ENCODE measurements around the gene EGLN2.

The EGLN2 gene

DNA sequence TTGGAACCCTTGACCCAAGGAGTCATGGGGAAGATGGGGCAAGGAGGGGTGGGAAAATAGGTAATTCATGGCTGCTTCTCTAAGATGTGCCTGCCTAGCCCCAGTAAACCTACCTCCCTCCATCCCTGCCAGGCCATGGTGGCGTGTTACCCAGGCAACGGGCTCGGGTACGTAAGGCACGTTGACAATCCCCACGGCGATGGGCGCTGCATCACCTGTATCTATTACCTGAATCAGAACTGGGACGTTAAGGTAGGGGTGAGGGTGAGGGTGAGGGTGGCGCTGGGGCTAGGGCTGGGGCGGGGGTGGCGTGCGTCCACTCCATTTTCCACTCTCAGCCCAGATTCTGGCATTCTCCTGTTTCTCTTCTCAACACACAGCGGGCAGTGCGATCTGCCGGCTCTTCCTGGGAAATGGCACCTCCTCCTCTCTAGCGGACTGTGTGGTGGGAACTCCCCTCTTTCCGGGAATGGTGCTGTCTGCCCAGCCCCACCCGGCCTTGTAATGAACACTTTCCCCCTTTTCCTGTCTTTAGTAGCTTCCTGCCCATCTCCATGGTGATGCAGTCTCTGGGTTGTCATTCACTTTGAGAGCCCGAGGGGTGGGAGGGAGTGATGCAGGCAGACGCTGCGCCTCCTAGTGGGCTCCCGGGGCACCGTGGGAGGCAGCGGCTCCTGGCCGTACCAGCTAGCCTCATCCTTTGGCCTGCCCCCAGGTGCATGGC lies 7.6 kb downstream of the EGLN2 start:
- TF ChIP-seq, protein P1, sequence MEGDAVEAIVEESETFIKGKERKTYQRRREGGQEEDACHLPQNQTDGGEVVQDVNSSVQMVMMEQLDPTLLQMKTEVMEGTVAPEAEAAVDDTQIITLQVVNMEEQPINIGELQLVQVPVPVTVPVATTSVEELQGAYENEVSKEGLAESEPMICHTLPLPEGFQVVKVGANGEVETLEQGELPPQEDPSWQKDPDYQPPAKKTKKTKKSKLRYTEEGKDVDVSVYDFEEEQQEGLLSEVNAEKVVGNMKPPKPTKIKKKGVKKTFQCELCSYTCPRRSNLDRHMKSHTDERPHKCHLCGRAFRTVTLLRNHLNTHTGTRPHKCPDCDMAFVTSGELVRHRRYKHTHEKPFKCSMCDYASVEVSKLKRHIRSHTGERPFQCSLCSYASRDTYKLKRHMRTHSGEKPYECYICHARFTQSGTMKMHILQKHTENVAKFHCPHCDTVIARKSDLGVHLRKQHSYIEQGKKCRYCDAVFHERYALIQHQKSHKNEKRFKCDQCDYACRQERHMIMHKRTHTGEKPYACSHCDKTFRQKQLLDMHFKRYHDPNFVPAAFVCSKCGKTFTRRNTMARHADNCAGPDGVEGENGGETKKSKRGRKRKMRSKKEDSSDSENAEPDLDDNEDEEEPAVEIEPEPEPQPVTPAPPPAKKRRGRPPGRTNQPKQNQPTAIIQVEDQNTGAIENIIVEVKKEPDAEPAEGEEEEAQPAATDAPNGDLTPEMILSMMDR (IDR thresholded peaks at IDR 0.05; ENCODE audit: insufficient read depth, low read depth, low read length, missing control alignments) = peak; percentile 86
- DNase-seq (ENCODE audit: low read depth) = peak; percentile 85
- no peak overlapping the region for H3K4me3 ChIP-seq (ENCODE audit: low read depth, low read length)

DNA sequence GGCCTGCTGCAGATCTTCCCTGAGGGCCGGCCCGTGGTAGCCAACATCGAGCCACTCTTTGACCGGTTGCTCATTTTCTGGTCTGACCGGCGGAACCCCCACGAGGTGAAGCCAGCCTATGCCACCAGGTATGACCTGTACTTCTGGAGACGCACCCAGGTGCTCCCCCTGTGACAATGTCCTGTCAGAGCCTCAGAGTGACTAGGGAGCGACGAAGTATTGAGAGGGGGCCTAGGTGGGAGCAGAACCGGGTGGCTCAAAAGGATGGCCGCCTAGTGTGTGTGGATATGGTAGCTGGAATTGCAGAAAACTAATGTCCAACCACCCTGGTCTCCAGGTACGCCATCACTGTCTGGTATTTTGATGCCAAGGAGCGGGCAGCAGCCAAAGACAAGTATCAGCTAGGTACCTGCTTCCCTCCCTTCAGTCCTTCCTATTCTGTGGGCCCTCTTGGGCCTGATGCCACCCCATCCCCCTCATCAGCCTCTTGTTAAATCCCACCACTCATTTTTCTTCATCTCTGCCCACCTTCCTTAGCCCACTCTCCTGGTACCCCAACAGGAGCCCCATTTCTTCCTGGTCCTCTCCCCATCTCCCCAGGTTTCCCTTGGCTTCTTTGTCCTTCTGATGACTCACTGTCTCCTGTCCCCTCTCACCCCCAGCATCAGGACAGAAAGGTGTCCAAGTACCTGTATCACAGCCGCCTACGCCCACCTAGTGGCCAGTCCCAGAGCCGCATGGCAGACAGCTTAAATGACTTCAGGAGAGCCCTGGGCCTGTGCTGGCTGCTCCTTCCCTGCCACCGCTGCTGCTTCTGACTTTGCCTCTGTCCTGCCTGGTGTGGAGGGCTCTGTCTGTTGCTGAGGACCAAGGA lies 8.4 kb downstream of the EGLN2 start:
- no peak for DNase-seq (ENCODE audit: low read depth)
- TF ChIP-seq, protein P1 (IDR thresholded peaks at IDR 0.05; ENCODE audit: insufficient read depth, low read depth, low read length, missing control alignments) = peak; percentile 27
- H3K4me3 ChIP-seq (ENCODE audit: low read depth, low read length) = no peak overlapping the region

DNA sequence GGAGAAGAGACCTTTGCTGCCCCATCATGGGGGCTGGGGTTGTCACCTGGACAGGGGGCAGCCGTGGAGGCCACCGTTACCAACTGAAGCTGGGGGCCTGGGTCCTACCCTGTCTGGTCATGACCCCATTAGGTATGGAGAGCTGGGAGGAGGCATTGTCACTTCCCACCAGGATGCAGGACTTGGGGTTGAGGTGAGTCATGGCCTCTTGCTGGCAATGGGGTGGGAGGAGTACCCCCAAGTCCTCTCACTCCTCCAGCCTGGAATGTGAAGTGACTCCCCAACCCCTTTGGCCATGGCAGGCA lies 9.0 kb downstream of the EGLN2 start:
- H3K4me3 ChIP-seq (ENCODE audit: low read depth, low read length) = no peak overlapping the region
- DNase-seq (ENCODE audit: low read depth) = no peak
- TF ChIP-seq, protein P1 (IDR thresholded peaks at IDR 0.05; ENCODE audit: insufficient read depth, low read depth, low read length, missing control alignments) = no peak

DNA sequence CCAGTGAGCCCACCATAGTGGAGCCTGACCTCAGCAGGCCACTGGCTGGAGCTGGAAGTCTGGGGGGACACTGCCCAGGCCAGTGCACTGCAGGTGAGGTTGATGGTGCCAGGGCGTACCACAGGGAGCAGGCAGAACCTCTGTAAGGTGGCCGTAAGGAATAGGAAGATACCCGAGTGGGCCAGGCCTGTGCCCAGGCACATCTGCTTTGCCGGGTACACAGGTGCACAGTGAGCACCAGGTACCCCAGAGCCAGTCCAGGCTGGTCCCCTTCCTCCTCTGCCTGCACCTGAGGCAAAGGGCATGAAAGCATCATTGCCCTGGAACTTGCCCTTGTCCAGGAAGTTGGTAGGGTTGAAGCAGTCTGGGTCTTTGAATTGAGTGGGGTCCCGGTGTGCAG lies 9.5 kb downstream of the EGLN2 start:
- TF ChIP-seq, protein P1 (IDR thresholded peaks at IDR 0.05; ENCODE audit: insufficient read depth, low read depth, low read length, missing control alignments) = no peak
- DNase-seq (ENCODE audit: low read depth) = no peak
- H3K4me3 ChIP-seq (ENCODE audit: low read depth, low read length) = no peak overlapping the region

DNA sequence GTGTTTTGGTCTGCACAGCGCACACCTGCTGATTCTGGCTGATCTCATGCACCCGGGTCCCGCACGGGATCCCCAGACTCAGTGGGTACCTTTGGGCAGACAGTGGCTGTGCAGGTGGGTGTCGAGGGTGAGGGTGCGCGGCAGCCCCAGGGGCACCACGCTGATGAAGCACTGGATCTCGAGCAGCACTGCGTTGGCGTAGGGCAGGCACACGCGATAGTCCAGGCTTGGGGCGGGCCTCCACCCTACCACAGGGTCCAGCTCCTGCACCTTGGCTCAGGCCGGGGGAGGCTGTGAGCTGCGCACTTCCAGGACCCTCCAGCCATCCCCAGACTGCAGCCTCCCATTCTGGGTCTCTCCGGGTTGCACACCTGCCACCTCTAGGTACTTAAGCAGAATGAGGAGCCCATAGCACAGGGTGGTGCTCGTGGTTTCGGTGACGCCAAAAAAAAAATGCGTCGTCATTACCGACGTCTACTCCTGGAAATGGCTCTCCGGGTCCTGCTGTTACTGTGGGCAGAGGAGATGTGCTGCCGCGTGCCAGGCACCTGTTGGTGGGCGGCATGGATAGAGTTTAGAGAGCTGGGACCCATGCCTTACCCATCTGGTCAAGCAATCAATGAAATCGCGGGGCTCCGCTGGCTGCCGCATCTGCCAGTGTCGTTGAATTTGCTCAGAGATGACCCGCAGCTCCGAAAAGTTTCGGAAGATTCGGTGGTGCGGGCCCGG lies 10.5 kb downstream of the EGLN2 start:
- no peak overlapping the region for H3K4me3 ChIP-seq (ENCODE audit: low read depth, low read length)
- DNase-seq (ENCODE audit: low read depth) = no peak
- TF ChIP-seq, protein P1 (IDR thresholded peaks at IDR 0.05; ENCODE audit: insufficient read depth, low read depth, low read length, missing control alignments) = no peak

DNA sequence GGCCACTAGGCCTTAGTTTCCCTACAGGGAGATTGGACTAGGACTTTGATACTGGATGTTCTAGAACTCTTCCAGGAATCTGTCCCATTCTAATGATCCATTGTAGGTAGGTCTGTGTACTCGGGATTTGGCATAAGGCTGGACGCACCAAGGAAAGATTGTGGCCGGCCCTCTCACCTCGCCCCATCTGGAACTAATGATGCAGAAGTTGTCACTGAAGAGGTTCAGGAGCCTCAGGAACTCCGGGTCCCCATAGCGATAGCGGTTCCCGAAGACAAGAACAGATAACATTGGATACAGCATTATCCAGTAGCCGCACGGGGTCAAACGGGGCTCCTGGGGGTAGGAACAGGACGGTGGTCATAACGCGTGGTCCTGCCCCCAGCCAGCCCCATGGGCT lies 11.2 kb downstream of the EGLN2 start:
- no peak overlapping the region for H3K4me3 ChIP-seq (ENCODE audit: low read depth, low read length)

DNA sequence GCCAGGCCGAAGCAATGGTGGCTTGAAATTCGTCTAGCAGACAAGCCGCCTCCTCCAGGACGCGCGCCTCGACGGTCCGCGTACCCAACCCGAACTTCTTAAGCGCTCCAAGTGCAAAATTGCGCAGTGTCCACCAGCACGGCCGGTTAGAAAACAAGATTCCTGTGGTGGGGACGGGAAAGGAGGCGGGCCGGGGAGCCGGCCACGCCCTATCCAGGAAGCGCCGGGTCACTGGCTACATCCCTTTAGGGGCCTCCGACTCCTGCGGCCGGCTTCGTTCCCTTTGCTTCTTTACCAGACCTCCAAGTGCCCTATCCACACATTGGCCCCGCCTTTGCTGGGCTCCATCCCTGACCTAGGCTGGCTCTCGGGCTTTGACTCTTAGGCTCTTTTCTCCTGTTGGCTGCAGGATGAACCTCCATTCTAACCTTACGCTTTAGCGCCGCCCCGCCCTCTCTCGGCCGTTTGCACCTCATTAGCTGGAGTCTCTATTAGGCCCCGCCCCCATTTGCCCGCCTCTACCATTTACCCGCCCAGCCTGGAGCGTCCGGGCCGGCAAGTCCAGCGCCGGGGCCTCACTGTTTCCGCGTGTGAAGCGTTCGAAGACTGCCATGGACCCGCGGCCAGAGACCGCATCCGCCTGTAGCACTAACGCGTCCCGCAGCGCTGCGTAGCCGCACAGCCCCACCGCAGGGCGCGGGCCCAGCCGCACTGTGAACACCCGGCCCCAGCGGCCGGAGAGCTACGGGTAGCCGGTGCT lies 11.8 kb downstream of the EGLN2 start:
- H3K4me3 ChIP-seq (ENCODE audit: low read depth, low read length) = peak overlapping the region; percentile 45
- peak; percentile 66 for DNase-seq (ENCODE audit: low read depth)

More for the DNA sequence above, 11.2 kb downstream of the EGLN2 start:
- no peak for DNase-seq (ENCODE audit: low read depth)
- TF ChIP-seq, protein P1 (IDR thresholded peaks at IDR 0.05; ENCODE audit: insufficient read depth, low read depth, low read length, missing control alignments) = no peak
